K562 (cell line): ENCODE results near the gene MRPS10. TPM values are rescaled to one million over a fixed set of nuclear protein-coding genes. Genes with fewer than 3 reads are reported as not detected.

Source experiments
- ARNT ChIP-seq, 2 experiments: fragments of 450-650 bp; IDR thresholded peaks; 2 replicates each; pipeline ENCODE4 v1.6.1; 2016; ENCODE audit warnings: mild to moderate bottlenecking in 1 of 2
- CREM ChIP-seq: IDR thresholded peaks from 2 replicates; pipeline ENCODE4 v1.6.1; 2014; ENCODE audit warnings: antibody characterized with exemption, low read depth
- DDX20 ChIP-seq: fragments of 450-650 bp; IDR thresholded peaks from 2 replicates; pipeline ENCODE4 v1.6.1; 2016; ENCODE audit warnings: missing genetic modification characterization, low read depth, mild to moderate bottlenecking, missing compliant biosample characterization, moderate library complexity
- EWSR1 ChIP-seq: fragments of 450-650 bp; IDR thresholded peaks from 2 replicates; pipeline ENCODE4 v1.6.1; 2018; ENCODE audit warnings: borderline replicate concordance, mild to moderate bottlenecking, low read depth, moderate library complexity; ENCODE audit not compliant: partially characterized antibody
- FOXK1 ChIP-seq: sonication (generic); formaldehyde crosslinking; IDR thresholded peaks from 2 replicates; pipeline ENCODE4 v1.8.0; 2022; ENCODE audit warnings: missing genetic modification reagents, mild to moderate bottlenecking, borderline replicate concordance
- L3MBTL2 ChIP-seq: fragments of 450-650 bp; IDR thresholded peaks from 2 replicates; pipeline ENCODE4 v1.6.1; 2016; ENCODE audit warnings: mild to moderate bottlenecking, moderate library complexity
- NFIC ChIP-seq: fragments of 450-650 bp; IDR thresholded peaks from 2 replicates; pipeline ENCODE4 v1.6.1; 2017; ENCODE audit warnings: mild to moderate bottlenecking, inconsistent platforms
- RCOR1 ChIP-seq, 2 experiments: IDR thresholded peaks; 2 replicates each; pipeline ENCODE4 v1.6.1; 2012; ENCODE audit warnings: low read depth in 2 of 2, low read length in 2 of 2, borderline replicate concordance in 1 of 2, improper control_type of control experiment in 1 of 2
- STAG1 ChIP-seq: sonication (generic); formaldehyde crosslinking; IDR thresholded peaks from 2 replicates; pipeline ENCODE4 v1.5.0; 2020; ENCODE audit warnings: missing genetic modification reagents, borderline replicate concordance
- UBTF ChIP-seq, 2 experiments: IDR thresholded peaks; 2 replicates each; pipeline ENCODE4 v1.6.1; 2012; ENCODE audit warnings: improper control_type of control experiment in 2 of 2, low read depth in 2 of 2, low read length in 2 of 2, borderline replicate concordance in 1 of 2
- WHSC1 ChIP-seq: IDR thresholded peaks from one replicate; pipeline ENCODE4 v1.6.1; 2012; ENCODE audit warnings: low read length, control low read depth, inconsistent platforms
- ZBTB33 ChIP-seq: sonication (generic); formaldehyde crosslinking; IDR thresholded peaks from 2 replicates; pipeline ENCODE4 v1.8.1; 2023; ENCODE audit warnings: mild to moderate bottlenecking, missing genetic modification reagents
- ZNF121 ChIP-seq: sonication (generic); formaldehyde crosslinking; conservative IDR thresholded peaks from 2 replicates; pipeline ENCODE4 v1.8.0; 2022; ENCODE audit warnings: missing genetic modification reagents
- ZNF407 ChIP-seq: fragments of 450-650 bp; IDR thresholded peaks from 2 replicates; pipeline ENCODE4 v1.6.1; 2016; ENCODE audit warnings: low read depth
- polyA plus RNA-seq, 8 experiments: library from polyadenylated mRNA; depleted of rRNA in 4 of 8; stranded (reverse) in 5 of 8; unstranded in 3 of 8; fragments of >200 nt; fragmentation: Nextera tagmentation in 2 of 8; fragmentation: Illumina TruSeq in 1 of 8; extraction: Ambion mirVana in 2 of 8; extraction: Trizol in 1 of 8; gene quantifications; 2 replicates each; pipeline versions ENCODE4 v1.2.1 to v1.2.3, GENCODE V29; 2011 to 2014; ENCODE audit warnings: inconsistent platforms in 1 of 8, missing spikeins in 1 of 8
- total RNA-seq, 7 experiments: library from RNA; depleted of rRNA in 6 of 7; stranded (reverse); fragments of >200 nt in 6 of 7; fragmentation: Illumina TruSeq in 2 of 7; extraction: Trizol in 2 of 7; gene quantifications; 2 replicates each; pipeline versions ENCODE4 v1.2.1 to v1.2.3, GENCODE V29; 2011 to 2021; ENCODE audit warnings: low replicate concordance in 1 of 7

MRPS10 gene
- total and polyA plus RNA-seq, 9 of the 15 experiments (the other 6 are each of a cell fraction or from before 2014, with no cell fraction given) = 48.6 to 166 (median 93.7) TPM

GRCh38 chr6:42263165-42263728, 45.6 kb upstream of the MRPS10 start (continued):
- TF ChIP-seq NFIC (peak; percentile 62), UBTF (IDR thresholded peaks at IDR 0.05; ENCODE audit: borderline replicate concordance in 1 of 2, low read depth in 2 of 2, low read length in 2 of 2) (peak in 1 of 2 experiments; percentile 37; a peak in 1 of 4 replicates), RCOR1 (IDR thresholded peaks at IDR 0.05; ENCODE audit: borderline replicate concordance in 1 of 2, low read depth in 2 of 2, low read length in 2 of 2) (0 out of 4 replicates have a peak, but pooled peaks of 1 of the 2 experiments have one; percentile 5), ZNF121 (CRISPR knock-in tag) (0 out of 2 replicates have a peak, but pooled peaks have one; percentile 9), WHSC1 (no peak), STAG1 (peak; percentile 9; the same call in 1 of the 2 replicates), EWSR1 (no peak), L3MBTL2 (0 out of 2 replicates have a peak, but pooled peaks have one; percentile 14), FOXK1 (CRISPR knock-in tag) (0 out of 2 replicates have a peak, but pooled peaks have one; percentile 52), ZBTB33 (CRISPR knock-in tag) (peak; percentile 90), ARNT (IDR thresholded peaks at IDR 0.05) (no peak), ZNF407 (no peak), DDX20 (no peak), CREM (peak; percentile 14; the same call in 1 of the 2 replicates)
